Measurements from ENCODE around the gene BRI3.

DNA sequence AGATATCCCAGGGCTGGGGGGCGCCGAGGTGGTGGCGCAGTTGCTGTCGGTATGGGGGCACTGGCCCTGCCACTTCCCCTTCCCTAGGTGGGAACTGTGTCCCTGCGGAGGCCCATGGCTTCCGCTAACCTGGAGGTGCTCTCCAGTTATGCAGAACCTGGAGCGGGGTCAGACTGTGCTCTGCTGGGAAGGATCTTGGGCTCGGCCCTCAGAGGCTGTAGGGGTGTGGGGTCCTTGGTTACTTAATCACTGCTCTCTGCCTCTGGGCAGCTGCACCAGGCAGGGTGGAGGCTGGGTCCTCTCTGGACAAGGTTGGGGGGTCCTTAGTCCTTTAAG, 2.4 kb downstream of the BRI3 start:
- TF ChIP-seq POLR2A (IDR thresholded peaks at IDR 0.05) (no peak), POLR2AphosphoS5 (IDR thresholded peaks at IDR 0.05) (no peak), EP300 (IDR thresholded peaks at IDR 0.05) (no peak)
- TF ChIP-seq, protein P1, sequence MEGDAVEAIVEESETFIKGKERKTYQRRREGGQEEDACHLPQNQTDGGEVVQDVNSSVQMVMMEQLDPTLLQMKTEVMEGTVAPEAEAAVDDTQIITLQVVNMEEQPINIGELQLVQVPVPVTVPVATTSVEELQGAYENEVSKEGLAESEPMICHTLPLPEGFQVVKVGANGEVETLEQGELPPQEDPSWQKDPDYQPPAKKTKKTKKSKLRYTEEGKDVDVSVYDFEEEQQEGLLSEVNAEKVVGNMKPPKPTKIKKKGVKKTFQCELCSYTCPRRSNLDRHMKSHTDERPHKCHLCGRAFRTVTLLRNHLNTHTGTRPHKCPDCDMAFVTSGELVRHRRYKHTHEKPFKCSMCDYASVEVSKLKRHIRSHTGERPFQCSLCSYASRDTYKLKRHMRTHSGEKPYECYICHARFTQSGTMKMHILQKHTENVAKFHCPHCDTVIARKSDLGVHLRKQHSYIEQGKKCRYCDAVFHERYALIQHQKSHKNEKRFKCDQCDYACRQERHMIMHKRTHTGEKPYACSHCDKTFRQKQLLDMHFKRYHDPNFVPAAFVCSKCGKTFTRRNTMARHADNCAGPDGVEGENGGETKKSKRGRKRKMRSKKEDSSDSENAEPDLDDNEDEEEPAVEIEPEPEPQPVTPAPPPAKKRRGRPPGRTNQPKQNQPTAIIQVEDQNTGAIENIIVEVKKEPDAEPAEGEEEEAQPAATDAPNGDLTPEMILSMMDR (IDR thresholded peaks at IDR 0.05) = no peak
